ES-I3 (cell line): ENCODE measurements around the gene VPS41.
"Not testable (repeated sequence)": the region's sequence is repeated elsewhere in the genome, so short reads cannot be mapped to it uniquely, and the experiment has no call there.

Source experiments
- H3K36me3 ChIP-seq: 2 replicates; pipeline ENCODE4 v1.6.1; 2013; ENCODE audit warnings: mild to moderate bottlenecking, low read length, control low read depth, moderate library complexity; ENCODE audit not compliant: insufficient read depth
- H3K4me1 ChIP-seq: 2 replicates; pipeline ENCODE4 v1.6.1; 2013; ENCODE audit warnings: mild to moderate bottlenecking, control low read depth, low read length; ENCODE audit not compliant: insufficient read depth
- H3K9ac ChIP-seq: 2 replicates; pipeline ENCODE4 v1.6.1; 2013; ENCODE audit warnings: low read depth, mild to moderate bottlenecking, low read length, moderate library complexity
- H3K9me3 ChIP-seq: 2 replicates; pipeline ENCODE4 v1.6.1; 2013; ENCODE audit warnings: mild to moderate bottlenecking, low read length, moderate library complexity; ENCODE audit not compliant: control insufficient read depth, insufficient read depth

VPS41 gene

GRCh38 chr7:38908759-38909335 is at the start of gene VPS41:
Gene VPS41, minus strand, starts transcription at chr7:38909191. Its CDS starts 17 bp downstream, at chr7:38909174.
- no peaks in the 10 kb centered on the region for H3K9me3 ChIP-seq
- no peaks in the 10 kb centered on the region for H3K36me3 ChIP-seq
- peak within 1 kb of the TSS; percentile 71 for H3K9ac ChIP-seq
- no peaks in the 10 kb centered on the region; the same call in 1 of the 2 replicates for H3K4me1 ChIP-seq

- no peaks in the 10 kb centered on the region for H3K36me3 ChIP-seq
- no peaks in the 10 kb centered on the region for H3K9me3 ChIP-seq
- H3K4me1 ChIP-seq: no peaks in the 10 kb centered on the region
- no peak overlapping the region for H3K9ac ChIP-seq
Observed at GRCh38 chr7:38955892-38956291, 46.9 kb upstream of the VPS41 start.

GRCh38 chr7:38953971-38954370 is 45.0 kb upstream of the VPS41 start:
- Histone ChIP-seq H3K9me3 (no peaks in the 10 kb centered on the region), H3K36me3 (no peaks in the 10 kb centered on the region), H3K4me1 (no peaks in the 10 kb centered on the region), H3K9ac (no peak overlapping the region)

- H3K9ac ChIP-seq: no peak overlapping the region
- H3K4me1 ChIP-seq: no peaks in the 10 kb centered on the region
- H3K9me3 ChIP-seq: no peaks in the 10 kb centered on the region
- no peaks in the 10 kb centered on the region for H3K36me3 ChIP-seq
Observed at GRCh38 chr7:38953227-38953626, 44.2 kb upstream of the VPS41 start.

- H3K4me1 ChIP-seq: no peaks in the 10 kb centered on the region
- H3K36me3 ChIP-seq: no peaks in the 10 kb centered on the region
- H3K9ac ChIP-seq: no peak overlapping the region
- H3K9me3 ChIP-seq: no peaks in the 10 kb centered on the region
Observed at GRCh38 chr7:38951213-38951612, 42.2 kb upstream of the VPS41 start.

- H3K9ac ChIP-seq: no peak overlapping the region
- no peaks in the 10 kb centered on the region for H3K4me1 ChIP-seq
- no peaks in the 10 kb centered on the region for H3K9me3 ChIP-seq
- H3K36me3 ChIP-seq: no peaks in the 10 kb centered on the region
Observed at GRCh38 chr7:38950309-38950708, 41.3 kb upstream of the VPS41 start.

GRCh38 chr7:38947541-38947940 is 38.5 kb upstream of the VPS41 start:
- H3K4me1 ChIP-seq, H3K9me3 ChIP-seq, H3K9ac ChIP-seq, H3K36me3 ChIP-seq: not testable (repeated sequence)

GRCh38 chr7:38942431-38943051 is 33.5 kb upstream of the VPS41 start:
- Histone ChIP-seq H3K9ac (no peak overlapping the region), H3K36me3 (no peaks in the 10 kb centered on the region), H3K9me3 (no peaks in the 10 kb centered on the region)

GRCh38 chr7:38940774-38941173 is 31.8 kb upstream of the VPS41 start:
- Histone ChIP-seq H3K9me3 (no peaks in the 10 kb centered on the region), H3K9ac (no peak overlapping the region), H3K4me1 (peaks cover 13% of the 10 kb centered on the region; the same call in 1 of the 2 replicates), H3K36me3 (no peaks in the 10 kb centered on the region)

More at GRCh38 chr7:38942431-38943051, 33.5 kb upstream of the VPS41 start:
- peaks cover 13% of the 10 kb centered on the region; the same call in 1 of the 2 replicates for H3K4me1 ChIP-seq

- Histone ChIP-seq H3K9ac (no peak overlapping the region), H3K36me3 (no peaks in the 10 kb centered on the region), H3K4me1 (peaks cover 13% of the 10 kb centered on the region; the same call in 1 of the 2 replicates), H3K9me3 (no peaks in the 10 kb centered on the region)
Observed at GRCh38 chr7:38938589-38938988, 29.6 kb upstream of the VPS41 start.

GRCh38 chr7:38938001-38938485 is 29.1 kb upstream of the VPS41 start:
- Histone ChIP-seq H3K9me3 (no peaks in the 10 kb centered on the region), H3K36me3 (no peaks in the 10 kb centered on the region), H3K9ac (no peak overlapping the region; the same call in 1 of the 2 replicates), H3K4me1 (peaks cover 13% of the 10 kb centered on the region; the same call in 1 of the 2 replicates)

- no peak overlapping the region for H3K9ac ChIP-seq
- H3K9me3 ChIP-seq: no peaks in the 10 kb centered on the region
- H3K36me3 ChIP-seq: no peaks in the 10 kb centered on the region
- H3K4me1 ChIP-seq: peaks cover 13% of the 10 kb centered on the region; the same call in 1 of the 2 replicates
Observed at GRCh38 chr7:38936641-38937040, 27.6 kb upstream of the VPS41 start.

GRCh38 chr7:38934536-38934935 is 25.5 kb upstream of the VPS41 start:
- Histone ChIP-seq H3K9me3 (no peaks in the 10 kb centered on the region), H3K36me3 (no peaks in the 10 kb centered on the region), H3K4me1 (peaks cover 19% of the 10 kb centered on the region), H3K9ac (no peak overlapping the region)

- no peak overlapping the region for H3K9ac ChIP-seq
- no peaks in the 10 kb centered on the region for H3K9me3 ChIP-seq
- no peaks in the 10 kb centered on the region for H3K36me3 ChIP-seq
- peaks cover 24% of the 10 kb centered on the region for H3K4me1 ChIP-seq
Observed at GRCh38 chr7:38934051-38934450, 25.1 kb upstream of the VPS41 start.

GRCh38 chr7:38932509-38933168 is 23.6 kb upstream of the VPS41 start:
- H3K9me3 ChIP-seq: no peaks in the 10 kb centered on the region
- no peaks in the 10 kb centered on the region for H3K36me3 ChIP-seq
- H3K4me1 ChIP-seq: peaks cover 14% of the 10 kb centered on the region
- no peak overlapping the region for H3K9ac ChIP-seq
